Measurements from ENCODE around the gene MACC1.

The MACC1 gene

GRCh38 chr7:20200971-20201370, 16.2 kb downstream of the MACC1 start:
- TF ChIP-seq CTCF (conservative IDR thresholded peaks at IDR 0.05; ENCODE audit: control insufficient read depth, insufficient read depth, low read depth, low read length): no peak
- no peak overlapping the region for H3K4me3 ChIP-seq (ENCODE audit: control insufficient read depth, low read depth, low read length)
- DNase-seq (ENCODE audit: low read depth): no peak

- H3K4me3 ChIP-seq (ENCODE audit: control insufficient read depth, low read depth, low read length): no peak overlapping the region
- DNase-seq (ENCODE audit: low read depth): no peak
- TF ChIP-seq CTCF (conservative IDR thresholded peaks at IDR 0.05; ENCODE audit: control insufficient read depth, insufficient read depth, low read depth, low read length): no peak
Observed at GRCh38 chr7:20200361-20200760, 16.8 kb downstream of the MACC1 start.

GRCh38 chr7:20199015-20199737, 18.0 kb downstream of the MACC1 start:
- TF ChIP-seq CTCF (conservative IDR thresholded peaks at IDR 0.05; ENCODE audit: control insufficient read depth, insufficient read depth, low read depth, low read length): no peak

GRCh38 chr7:20198260-20198659, 18.9 kb downstream of the MACC1 start:
- no peak for TF ChIP-seq CTCF (conservative IDR thresholded peaks at IDR 0.05; ENCODE audit: control insufficient read depth, insufficient read depth, low read depth, low read length)
- no peak for DNase-seq (ENCODE audit: low read depth)
- no peak overlapping the region for H3K4me3 ChIP-seq (ENCODE audit: control insufficient read depth, low read depth, low read length)

More at GRCh38 chr7:20199015-20199737, 18.0 kb downstream of the MACC1 start:
- no peak overlapping the region for H3K4me3 ChIP-seq (ENCODE audit: control insufficient read depth, low read depth, low read length)
- peak; percentile 71 for DNase-seq (ENCODE audit: low read depth)

- H3K4me3 ChIP-seq (ENCODE audit: control insufficient read depth, low read depth, low read length): no peak overlapping the region
- TF ChIP-seq CTCF (conservative IDR thresholded peaks at IDR 0.05; ENCODE audit: control insufficient read depth, insufficient read depth, low read depth, low read length): peak; percentile 38
- DNase-seq (ENCODE audit: low read depth): no peak
Observed at GRCh38 chr7:20197837-20198236, 19.3 kb downstream of the MACC1 start.

- no peak for DNase-seq (ENCODE audit: low read depth)
- H3K4me3 ChIP-seq (ENCODE audit: control insufficient read depth, low read depth, low read length): no peak overlapping the region
- TF ChIP-seq CTCF (conservative IDR thresholded peaks at IDR 0.05; ENCODE audit: control insufficient read depth, insufficient read depth, low read depth, low read length): no peak
Observed at GRCh38 chr7:20197125-20197748, 19.9 kb downstream of the MACC1 start.

Measured in fibroblast of mammary gland (primary cell).